DOHH2 (cell line): Measurements from ENCODE around the gene KAT2B.

ENCODE experiments used
- CTCF ChIP-seq: fragments of 200-600 bp; sonication (generic); IDR thresholded peaks from one replicate; pipeline ENCODE4 v1.5.1; 2014; ENCODE audit warnings: antibody characterized with exemption, mild to moderate bottlenecking, low read depth, low read length; ENCODE audit not compliant: poor library complexity, severe bottlenecking
- EZH2phosphoT487 ChIP-seq: fragments of 200-600 bp; sonication (generic); IDR thresholded peaks from 2 replicates; pipeline ENCODE4 v1.6.1; 2017; ENCODE audit warnings: borderline replicate concordance, mild to moderate bottlenecking, antibody characterized with exemption, low read length, moderate library complexity, mixed read lengths

DNA sequence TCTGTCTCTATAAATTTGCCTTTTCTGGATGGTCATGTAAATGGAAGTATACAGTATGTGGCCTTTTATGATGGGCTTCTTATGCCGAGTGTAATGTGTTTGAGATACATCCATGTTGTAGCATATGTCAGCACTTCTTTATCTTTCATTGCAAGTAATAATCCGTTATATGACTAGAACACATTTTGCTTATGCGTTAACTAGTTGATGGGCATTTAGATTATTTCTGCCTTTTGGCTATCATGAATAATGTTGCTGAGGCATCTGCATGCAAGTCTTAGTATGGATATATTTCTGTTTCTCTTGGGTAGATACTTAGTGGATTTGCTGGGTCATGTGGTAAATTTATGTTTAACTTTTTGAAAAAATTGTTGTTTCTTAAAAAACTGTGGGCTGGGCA lies 19.7 kb downstream of the KAT2B start:
- no peak for TF ChIP-seq CTCF
- no peak for TF ChIP-seq EZH2phosphoT487
